LNCAP (cell line): ENCODE measurements around the gene PTPRD.

Source experiments
- TF ChIP-seq, protein P1 (sequence below): fragments of 450-650 bp; IDR thresholded peaks from 2 replicates; pipeline ENCODE4 v1.5.1; 2017; ENCODE audit warnings: mild to moderate bottlenecking

The PTPRD gene

DNA sequence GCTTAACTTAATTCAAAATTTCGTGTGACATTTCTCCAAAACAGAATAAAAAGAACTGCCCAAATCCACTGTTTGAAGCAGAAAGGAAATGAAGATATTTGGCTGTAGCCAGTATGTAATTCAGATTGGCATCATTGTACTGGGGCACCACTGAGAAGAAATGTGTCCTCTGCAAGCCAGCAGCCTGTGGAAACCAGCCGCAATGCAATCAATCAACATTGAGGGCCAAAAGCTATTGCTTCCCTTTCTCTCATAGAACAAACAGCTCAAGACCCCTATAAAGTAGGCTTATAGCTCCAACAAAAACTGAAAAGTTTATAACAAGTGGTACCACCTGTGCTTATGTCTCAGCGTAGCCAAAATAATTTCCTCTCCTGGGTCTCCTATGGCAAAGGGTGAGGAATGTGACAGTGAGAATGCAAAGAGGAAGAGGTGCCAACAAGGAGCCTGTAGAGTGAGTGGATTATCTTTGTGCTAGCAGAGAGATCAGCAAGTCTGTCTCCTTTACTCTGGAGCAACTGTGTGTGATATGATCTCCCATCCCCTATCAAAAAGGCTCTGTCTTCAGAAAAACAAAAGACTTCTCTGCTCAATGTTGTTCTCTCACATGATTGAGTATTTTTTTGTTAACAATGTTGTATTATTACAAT is 1740.9 kb downstream of the PTPRD start:
- TF ChIP-seq, protein P1, sequence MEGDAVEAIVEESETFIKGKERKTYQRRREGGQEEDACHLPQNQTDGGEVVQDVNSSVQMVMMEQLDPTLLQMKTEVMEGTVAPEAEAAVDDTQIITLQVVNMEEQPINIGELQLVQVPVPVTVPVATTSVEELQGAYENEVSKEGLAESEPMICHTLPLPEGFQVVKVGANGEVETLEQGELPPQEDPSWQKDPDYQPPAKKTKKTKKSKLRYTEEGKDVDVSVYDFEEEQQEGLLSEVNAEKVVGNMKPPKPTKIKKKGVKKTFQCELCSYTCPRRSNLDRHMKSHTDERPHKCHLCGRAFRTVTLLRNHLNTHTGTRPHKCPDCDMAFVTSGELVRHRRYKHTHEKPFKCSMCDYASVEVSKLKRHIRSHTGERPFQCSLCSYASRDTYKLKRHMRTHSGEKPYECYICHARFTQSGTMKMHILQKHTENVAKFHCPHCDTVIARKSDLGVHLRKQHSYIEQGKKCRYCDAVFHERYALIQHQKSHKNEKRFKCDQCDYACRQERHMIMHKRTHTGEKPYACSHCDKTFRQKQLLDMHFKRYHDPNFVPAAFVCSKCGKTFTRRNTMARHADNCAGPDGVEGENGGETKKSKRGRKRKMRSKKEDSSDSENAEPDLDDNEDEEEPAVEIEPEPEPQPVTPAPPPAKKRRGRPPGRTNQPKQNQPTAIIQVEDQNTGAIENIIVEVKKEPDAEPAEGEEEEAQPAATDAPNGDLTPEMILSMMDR: no peak

DNA sequence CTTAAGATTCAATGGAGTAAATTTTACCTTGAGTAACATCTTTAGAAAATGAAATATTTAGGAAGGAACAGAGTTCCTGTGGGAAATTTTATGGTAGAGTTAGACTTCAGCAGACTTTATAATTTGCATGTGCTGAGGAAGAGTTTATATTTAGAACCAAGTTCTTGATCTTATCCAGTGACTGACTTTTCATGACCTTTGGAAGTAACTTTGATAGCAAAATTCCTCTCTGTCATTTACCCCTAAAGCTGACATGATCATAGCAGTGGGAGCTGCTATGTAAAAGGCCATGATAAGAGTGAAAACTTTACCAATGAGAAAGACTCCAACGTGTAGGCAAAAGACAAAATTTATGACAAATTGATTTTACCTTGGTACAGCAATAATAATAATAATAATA is 1741.4 kb downstream of the PTPRD start:
- TF ChIP-seq, protein P1: no peak

DNA sequence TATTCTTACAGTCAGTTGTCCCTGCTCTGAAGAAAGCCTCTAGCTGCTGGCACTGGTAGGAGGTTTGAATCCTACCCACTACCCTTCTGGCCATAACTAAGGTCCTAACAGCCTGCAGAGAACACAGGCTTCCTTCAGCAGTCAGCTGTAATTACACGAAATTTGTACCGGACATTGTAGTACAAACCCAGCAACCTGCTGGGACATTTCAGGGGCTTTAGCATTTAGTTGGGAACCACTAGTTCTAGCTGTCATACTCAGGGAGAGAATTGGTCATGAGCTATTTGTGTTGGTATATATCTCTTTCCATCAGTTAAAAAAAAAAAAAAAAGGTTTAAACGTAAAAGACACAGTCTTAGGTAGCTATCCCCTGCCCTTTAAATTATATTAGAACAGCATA is 1743.0 kb downstream of the PTPRD start:
- TF ChIP-seq, protein P1: no peak

DNA sequence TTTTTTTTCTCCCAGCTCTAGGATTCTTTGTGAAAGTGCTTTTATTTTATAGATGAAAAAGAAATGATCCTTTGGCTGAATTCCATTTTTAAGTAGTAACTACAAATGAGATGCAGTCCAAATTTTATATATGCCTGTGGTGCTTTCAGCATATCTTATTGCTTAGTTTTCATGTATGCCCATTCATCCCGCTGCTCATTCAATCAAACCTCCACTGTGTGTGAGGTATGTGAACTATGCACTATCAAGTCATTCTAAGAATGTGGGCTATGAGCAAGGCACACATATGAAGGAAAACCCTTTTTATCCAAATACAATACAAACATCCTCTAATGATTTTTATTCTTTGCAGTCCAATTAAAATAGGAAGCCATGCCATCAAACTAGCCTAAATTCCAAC is 1744.2 kb downstream of the PTPRD start:
- TF ChIP-seq, protein P1: no peak

DNA sequence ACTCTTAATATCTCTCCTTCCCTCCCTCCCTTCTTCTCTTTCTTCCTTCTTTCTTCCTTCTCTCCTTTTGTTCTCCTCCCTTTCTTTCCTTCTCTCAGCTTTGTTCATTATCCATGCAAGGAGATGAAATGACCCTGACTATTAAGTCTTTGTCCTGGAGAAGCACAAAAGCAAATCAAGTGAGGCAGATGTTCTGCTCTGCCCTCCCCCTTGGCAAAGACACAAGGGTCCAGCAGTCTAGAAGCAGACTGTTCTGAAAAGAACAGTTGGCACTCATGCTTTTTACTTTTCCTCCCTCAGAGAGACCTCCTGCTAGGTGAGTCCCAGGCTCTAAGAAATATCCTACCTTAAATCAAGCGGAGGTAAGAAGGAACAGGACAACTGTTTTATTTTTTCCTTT is 1745.7 kb downstream of the PTPRD start:
- TF ChIP-seq, protein P1: no peak

DNA sequence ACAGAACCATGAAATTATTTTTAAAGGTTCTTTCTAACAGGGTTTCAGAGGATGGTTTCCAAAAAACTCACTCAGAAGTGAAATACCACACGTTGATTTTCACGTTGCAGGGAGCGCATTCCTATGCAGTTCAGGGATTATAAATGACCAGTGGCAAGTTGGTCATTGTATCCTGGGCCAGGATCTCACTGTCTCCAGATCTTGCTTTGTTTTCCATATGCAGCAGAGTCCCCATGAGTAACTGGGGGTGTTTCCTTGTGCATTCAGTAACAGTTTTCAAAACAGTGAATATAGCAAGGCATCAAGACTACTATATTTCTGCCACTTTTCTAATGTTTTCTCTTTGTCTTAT is 1748.3 kb downstream of the PTPRD start:
- TF ChIP-seq, protein P1: no peak

DNA sequence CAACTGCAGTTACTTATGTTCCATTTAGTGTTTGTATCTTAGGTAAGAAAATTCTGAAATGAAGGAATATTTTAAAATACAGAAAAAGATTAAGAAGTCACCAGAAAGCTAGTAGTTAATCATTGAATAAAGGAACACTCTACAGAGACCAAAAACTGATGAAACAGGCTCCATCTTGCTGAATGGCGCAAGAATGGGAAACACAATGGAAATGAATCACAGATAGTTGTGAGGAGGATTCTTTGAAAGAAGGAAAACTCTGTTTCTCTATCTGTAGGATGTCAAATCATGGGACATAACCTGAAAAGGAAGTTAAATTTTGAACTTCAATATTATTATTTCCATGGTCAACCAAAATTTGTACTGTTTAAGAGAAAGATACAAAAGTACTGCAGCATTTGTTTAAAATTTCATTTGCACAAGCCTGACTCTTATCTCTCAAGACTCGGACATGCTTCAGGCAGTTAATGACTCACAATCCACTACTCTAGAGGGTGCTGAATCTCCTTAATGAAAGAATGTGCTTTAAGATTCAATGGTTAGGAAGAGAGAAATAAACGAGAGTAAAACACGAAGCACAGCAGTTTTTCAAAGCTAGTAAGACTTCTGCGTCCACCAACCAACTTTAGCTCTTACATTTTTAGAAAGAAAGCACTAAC is 1748.8 kb downstream of the PTPRD start:
- TF ChIP-seq, protein P1: no peak
